CD1c-positive myeloid dendritic cell (primary cell): ENCODE data around the gene DNASE1L1.
A peak's percentile ranks its signal among the peaks of the same experiment; 100 is the strongest.

Experiments
- DNase-seq: peaks from one replicate; pipeline ENCODE4 v3.0.0-alpha.2; 2016; ENCODE audit errors: extremely low spot score

Gene DNASE1L1

DNA sequence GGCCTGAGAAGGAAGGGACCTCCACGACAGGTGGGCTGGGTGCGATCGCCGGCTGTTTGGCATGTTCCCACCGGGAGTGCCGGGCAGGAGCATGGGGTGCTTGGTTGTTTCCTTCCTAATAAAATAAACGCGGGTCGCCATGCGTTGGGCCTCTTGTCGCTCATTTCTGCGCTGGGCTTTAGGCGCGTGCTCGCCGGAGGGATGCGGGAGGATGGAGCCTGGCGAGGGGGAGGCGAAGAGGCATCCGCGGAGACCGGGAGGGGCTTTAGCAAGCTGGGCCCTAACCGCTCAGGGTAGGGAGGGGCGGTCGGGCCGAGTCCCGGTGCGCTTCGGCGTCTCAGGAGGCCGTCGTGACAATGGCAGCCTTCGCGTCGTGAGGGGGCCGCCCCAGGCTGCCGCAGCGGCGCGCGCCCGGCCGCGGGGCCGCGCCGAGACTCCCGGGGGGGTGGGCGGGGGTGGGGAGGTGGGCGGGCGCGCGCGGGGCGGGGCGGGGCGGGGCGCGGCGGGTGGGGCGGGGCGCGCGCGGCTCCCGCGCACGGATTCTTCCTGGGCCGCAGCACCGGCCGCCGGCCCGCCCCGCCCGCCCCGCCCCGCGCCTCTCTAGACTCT lies 27.4 kb upstream of the DNASE1L1 start:
- DNase-seq, result peak; percentile 48

- DNase-seq, result no peak
Observed at GRCh38 chrX:154435171-154435733, 26.2 kb upstream of the DNASE1L1 start.

DNA sequence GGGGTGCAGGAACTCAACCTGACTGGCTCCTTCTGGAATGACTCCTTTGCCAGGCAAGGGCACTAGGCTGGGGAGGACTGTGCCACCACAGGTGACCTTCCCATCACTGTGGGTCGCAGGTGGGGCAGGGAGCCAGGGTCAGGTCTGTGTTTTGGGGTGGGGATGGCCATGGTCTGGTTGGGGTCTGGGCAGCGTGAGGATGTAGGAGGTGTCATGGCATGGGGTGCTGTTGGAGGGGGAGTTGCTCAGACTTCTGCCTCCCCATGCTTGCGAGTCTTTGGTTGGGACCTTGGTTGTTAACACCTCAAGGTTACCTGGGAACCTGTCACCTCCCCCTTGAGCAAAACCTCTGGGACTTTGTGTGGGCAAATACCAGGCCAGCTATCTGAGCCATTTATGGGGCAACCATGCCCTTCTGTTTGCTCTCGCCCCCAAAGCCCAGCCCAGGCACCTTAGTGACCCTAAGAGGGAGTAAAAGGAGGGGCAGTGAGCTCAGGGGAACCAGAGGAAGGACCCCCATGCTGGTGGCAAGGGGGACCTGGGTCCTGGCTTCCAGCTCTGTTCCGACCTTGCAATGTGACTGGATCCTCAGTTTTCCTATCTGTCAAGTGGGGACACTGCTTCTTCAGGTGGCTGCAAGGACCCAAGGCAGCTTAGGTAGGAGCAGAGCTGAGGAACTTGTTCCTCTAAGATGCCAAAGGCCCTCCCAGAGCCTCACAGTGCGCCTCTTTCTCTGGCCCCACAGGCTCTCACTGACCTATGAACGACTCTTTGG lies 25.5 kb upstream of the DNASE1L1 start:
- DNase-seq, result no peak

- no peak for DNase-seq
Observed at GRCh38 chrX:154433605-154434004, 24.6 kb upstream of the DNASE1L1 start.

GRCh38 chrX:154432210-154432609 lies 23.2 kb upstream of the DNASE1L1 start:
- no peak for DNase-seq

- peak; percentile 71 for DNase-seq
Observed at GRCh38 chrX:154431341-154431740, 22.3 kb upstream of the DNASE1L1 start.

- peak; percentile 63 for DNase-seq
Observed at GRCh38 chrX:154430916-154431315, 21.9 kb upstream of the DNASE1L1 start.

DNA sequence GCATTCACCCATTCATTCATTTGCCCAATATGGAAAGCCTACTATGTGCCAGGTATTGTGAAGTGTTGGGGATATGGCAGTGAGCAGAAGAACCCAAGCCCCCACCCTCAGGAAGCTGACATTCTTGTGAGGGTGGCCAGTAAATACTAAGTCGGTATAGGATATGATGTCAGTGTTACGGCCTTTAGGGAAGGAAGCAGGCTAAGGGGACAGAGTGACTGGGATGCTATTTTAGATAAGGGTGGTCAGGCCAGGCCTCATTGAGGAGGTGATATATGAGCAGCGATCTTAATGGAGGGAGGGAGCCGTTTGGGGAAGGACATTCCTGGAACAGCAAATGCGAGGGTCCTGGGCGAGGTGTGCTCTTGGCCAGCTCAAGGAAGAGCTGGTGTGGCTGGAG lies 21.4 kb upstream of the DNASE1L1 start:
- DNase-seq, result peak; percentile 16

- peak; percentile 38 for DNase-seq
Observed at GRCh38 chrX:154429711-154430110, 20.7 kb upstream of the DNASE1L1 start.

GRCh38 chrX:154428176-154429171 lies 19.4 kb upstream of the DNASE1L1 start, which contains the start of gene ATP6AP1:
Gene ATP6AP1, plus strand, starts transcription at chrX:154428677. Its CDS starts 16 bp downstream, at chrX:154428693.
- DNase-seq, result peak; percentile 93

GRCh38 chrX:154426916-154427770 lies 18.1 kb upstream of the DNASE1L1 start:
- peak; percentile 48 for DNase-seq

- DNase-seq, result no peak
Observed at GRCh38 chrX:154420402-154420756, 11.3 kb upstream of the DNASE1L1 start.

DNA sequence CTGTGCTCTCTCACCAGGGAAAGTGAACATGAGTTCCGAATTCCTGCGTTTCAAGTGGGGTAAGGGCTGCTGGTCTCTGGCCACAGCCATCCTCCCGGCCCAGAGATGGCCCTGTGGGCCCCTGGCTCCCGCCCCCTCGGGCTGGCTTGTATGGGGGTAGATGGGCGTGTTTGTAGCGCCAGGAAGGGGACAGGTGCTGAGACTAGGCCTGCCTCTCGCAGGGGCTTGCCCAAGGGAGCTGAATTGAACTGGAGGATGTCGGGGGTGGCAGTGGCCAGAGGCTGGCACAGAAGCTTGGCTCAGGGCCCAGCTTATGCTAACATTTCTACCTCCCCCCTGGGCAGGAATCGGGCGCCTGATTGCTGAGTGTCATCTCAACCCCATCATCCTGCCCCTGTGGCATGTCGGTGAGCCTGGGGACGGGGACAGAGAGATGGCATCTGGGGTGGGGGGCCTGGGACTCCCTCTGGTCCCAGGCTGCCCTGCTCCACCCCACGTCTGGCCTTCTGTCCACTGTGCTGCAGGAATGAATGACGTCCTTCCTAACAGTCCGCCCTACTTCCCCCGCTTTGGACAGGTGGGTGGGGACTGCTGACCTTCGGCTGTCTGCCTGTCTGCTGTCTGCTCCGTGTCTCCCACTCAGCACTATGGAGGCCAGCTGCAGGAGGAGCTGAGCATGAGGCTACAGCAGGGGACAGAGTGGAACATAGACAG lies 10.8 kb upstream of the DNASE1L1 start:
- DNase-seq, result no peak

DNA sequence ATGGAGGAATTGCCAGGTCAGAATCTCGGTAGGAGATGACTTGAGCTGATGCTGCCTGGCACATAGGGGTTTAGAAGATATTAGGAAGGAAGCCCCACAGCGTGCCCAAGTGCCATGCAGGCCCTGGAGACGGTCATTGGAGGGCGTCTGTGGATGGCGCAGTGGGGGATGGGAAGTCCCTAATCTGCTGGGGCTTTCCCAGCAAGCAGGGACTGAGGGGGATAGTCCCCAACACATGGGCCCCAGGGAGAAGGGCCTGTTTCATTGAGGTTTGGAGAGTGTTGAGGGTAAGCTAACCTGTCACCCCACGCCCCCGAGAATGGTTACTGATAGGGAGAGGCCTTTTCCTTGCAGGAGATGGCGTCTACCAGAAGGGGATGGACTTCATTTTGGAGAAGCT lies 10.1 kb upstream of the DNASE1L1 start:
- no peak for DNase-seq

DNA sequence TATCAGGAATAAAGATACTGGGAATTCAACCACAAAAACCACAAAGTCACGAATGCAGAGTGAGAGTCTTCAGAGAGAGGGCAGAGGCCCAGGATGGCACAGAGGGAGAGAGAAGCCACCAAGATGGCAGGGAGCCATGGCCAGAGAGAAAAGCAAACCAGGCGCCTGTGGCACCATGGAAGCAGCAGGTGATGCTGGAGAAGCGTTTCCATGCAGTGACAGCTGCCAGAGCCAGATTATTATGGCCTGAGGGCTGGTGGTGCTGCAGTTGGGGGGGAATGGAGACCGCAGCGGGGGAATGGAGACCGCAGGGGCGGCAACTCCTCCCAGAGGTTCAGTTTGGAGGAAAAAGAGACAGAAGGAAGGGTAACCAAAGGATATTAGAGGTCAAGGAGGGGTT lies 8.1 kb upstream of the DNASE1L1 start:
- DNase-seq, result no peak

DNA sequence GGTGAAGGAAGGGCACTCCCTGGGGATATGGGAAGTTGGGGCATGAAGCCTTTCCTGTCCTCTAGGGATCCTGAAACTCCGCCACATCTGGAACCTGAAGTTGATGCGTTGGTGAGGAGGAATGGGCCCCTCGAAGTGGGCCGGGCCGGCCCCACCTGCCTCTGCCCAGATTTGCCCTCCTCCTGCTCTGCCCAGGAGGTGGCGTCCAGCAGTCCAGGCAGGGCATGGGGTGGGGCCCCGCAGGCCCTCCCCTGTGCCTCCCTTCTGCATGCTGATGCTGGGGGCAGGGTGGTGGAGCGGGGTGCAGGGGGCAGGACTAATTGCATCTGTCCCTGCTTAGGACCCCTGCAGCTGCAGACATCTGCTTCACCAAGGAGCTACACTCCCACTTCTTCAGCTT lies 4.1 kb upstream of the DNASE1L1 start:
- no peak for DNase-seq

GRCh38 chrX:154412468-154412867 lies 3.4 kb upstream of the DNASE1L1 start:
- no peak for DNase-seq

- peak; percentile 47 for DNase-seq
Observed at GRCh38 chrX:154411981-154412340, 2.9 kb upstream of the DNASE1L1 start.

DNA sequence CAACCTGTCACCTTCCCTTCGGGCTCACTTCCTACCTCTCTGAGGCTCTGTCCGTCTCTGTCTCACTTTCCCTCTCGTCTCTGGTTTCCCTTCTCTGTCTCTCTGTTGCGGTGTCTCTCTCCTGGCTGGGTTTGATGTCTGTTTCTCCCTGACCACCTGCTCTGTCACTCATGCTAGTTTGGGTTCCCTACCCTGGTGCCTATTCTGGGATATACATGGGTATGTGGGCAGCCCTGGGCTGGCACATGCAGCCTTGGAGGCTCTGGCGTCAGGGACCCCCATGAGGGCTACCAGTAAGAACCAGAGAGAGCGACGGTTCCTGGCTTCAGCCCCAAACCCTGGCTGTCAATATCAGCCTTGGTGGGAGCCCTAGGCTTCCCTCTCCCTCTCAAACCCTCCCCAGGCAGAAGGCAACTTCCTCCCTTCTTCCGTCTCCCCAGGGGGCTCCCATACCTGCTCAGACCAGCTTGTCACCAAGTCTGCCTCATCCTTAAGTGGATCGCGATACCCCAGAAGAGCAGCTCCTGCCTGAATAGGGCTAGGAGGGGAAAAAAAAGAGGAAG lies 314 bp downstream of the DNASE1L1 start:
- DNase-seq, result no peak

DNA sequence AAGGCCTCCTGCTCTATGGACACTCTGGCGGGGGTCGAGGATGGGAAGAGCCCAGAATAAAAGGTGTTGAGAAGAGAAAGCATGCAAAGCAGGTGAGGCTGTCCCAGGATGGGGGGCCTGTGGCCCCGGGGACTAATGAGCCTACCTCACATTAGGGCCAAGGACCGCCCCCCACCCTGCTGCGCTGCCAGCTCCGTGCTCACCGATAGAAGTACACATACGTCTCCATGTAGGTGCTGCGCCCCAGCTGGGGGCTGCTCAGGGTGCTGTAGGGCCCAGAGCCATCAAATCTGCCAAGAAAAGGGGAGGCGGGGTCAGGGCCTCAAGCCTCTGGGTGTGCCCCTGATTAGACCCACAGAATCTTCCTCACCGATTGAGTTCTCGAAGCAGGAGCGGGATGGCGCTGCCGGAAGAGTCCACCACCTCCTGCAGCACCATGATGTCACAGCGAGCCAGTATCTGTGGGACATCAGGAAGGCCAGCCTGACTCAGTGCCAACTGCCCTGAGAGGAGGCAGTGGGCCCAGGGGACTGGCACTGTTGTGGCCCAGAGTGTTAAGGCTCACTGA lies 4.3 kb downstream of the DNASE1L1 start:
- DNase-seq, result no peak
